HG02798 (cell line): ENCODE data around the gene KANSL1L.
"Not testable (repeated sequence)": the region's sequence is repeated elsewhere in the genome, so short reads cannot be mapped to it uniquely, and the experiment has no call there.

ENCODE experiments used
- ATAC-seq: cut with Tn5 transposase; IDR thresholded peaks from one replicate; pipeline ENCODE4 v1.9.1; 2021; ENCODE audit warnings: mild to moderate bottlenecking; ENCODE audit not compliant: unreplicated experiment, poor library complexity

Gene KANSL1L

DNA sequence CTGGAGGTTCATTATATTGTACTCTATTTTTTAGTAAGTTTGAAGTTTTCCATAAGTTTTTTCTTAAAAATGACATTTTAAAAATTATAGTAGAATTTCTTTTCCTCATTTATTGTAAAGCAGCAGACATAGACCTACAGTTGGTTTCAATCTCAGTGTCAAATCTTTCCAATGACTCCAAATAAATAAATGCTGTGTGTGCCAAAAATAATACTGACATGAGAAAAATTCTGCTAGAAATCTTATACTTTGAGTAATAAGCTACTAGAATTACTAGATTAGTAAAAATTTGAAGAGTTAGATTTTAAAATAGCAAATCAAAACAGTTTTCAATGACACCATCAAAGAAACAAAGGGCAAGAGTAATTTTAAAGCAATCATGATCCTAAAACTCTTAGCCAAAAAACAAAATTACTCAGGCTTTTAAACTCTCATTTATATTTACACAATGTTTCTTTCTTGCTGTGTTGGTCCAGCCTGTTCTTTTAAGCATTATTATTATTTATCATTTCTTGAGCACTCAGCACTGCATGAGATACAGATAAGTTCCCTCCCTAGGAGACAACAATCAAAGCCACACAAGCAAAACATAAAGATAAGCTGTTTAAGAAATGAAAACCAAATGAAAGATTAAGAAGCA lies 8.3 kb upstream of the KANSL1L start:
- no peak for ATAC-seq

DNA sequence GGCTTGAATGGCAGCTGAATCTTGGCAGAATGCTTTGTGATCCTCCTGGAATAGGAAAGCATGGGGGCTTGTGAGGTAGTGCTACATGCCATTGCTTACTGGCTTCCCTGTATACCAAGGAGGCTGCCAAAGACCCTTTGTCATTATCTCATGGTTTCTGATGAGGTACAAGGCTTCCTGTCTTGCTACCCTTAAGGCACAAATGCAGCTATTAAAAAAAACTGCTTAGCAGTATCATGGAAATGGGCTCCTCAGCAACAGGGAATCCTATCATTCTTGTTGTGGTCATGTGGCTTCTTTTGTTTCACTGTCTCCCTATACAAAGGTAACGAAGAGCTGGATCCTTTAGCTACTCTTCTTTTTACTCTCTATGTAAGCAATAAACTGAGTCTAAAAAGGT lies 6.6 kb upstream of the KANSL1L start:
- no peak for ATAC-seq

DNA sequence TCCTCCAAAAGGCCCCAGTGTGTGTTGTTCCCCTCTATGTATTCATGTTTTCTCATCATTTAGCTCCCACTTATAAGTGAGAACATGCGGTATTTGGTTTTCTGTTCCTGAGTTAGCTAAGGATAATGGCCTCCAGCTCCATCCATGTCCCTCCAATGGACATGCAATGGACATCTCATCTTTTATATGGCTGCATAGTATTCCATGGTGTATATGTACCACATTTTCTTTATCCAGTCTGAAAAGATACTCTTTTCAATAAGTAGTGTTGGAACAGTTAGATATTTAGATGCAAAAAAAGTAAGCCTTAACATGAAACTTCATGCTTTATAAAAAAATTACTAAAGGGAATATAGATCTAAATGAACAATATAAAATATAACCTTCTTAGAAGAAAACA lies 5.9 kb upstream of the KANSL1L start:
- ATAC-seq, result not testable (repeated sequence)

DNA sequence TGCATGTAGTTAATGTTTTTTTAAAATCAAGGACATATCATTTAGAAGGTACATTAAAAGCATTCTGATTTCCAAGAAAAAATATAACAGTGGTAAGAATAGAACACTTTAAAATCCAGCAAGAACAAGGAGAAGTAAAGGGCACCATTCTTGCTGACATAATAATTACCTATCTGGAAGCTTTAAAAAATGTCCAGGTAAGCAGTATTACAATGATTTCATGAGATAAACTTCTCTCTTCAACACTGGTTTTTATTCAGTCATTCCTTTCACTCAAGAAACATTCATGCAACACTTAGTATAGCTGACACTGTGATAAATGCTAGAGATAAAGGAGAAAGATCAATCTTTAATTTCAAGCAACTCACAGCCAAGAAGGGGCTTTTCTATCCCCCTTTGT lies 2.9 kb upstream of the KANSL1L start:
- ATAC-seq, result no peak

DNA sequence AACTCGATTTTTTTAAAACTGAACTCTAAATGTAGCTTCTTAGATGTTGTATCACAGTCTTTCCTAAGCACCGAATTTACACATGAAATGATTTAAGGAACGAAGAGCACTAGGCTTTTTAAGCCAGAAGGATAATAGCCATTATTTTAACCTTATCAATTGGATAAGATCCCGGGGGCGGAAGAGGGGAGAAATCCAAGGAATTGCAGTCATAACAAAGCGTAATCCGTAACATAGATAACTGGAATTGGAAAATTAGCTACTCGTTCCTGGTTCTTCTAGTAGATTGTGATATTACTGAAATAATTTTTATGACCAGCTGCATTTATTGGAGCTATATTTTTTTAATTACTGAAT lies 988 bp upstream of the KANSL1L start:
- no peak for ATAC-seq

DNA sequence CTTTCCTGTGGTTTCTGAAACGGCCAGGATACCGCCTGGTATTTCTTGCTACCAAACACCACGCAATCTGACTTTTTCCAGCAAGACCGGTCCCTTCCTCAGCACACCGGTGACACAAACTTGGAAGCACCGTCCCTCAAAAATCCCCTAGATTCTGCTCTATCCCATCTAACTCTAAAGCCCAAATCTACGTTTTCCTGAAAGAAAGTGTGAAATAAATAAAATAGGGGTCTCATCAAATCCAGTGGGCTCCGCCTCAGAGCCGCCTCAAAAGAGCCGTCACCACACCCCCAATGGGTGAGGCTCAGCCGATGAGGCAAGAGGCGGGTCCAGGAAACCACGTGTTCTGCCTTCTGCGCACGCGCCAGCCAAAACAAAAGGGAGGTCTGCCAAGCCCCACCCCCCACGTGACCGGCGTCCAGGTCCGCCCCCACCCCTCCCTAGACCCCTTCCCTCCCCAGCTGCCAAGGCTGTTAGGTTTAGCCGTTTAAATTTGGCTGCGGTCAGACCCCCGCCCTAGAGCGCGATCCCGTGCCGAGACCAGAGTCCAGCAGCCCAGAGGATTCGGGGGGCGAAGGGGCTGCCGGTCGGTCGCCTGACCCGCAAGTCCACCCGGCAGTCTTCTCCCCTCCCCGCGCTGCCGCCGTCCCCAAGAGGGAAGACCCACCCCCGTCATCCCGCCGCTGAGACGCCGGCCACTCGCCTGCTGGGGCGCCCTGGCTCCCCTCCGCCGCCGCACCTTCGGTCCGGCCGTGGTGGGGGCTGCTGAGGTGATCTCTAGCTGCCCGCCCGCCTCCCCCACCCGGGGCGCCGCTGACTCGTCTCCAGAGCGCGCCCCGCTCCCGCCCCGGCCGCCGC lies 534 bp downstream of the KANSL1L start:
- peak; percentile 77 for ATAC-seq

DNA sequence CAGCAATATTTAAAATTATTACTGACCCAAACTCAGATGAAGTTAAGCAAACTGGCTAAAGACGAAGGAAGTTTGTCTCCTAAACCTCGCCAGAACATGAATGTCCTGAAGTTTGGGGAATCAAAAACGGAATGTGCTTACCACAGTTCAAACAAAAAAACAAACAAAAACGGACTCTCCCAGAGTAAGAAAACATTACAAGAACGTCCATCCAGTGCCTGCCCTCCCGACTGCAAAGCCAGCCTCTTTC lies 1.1 kb downstream of the KANSL1L start:
- ATAC-seq, result no peak

DNA sequence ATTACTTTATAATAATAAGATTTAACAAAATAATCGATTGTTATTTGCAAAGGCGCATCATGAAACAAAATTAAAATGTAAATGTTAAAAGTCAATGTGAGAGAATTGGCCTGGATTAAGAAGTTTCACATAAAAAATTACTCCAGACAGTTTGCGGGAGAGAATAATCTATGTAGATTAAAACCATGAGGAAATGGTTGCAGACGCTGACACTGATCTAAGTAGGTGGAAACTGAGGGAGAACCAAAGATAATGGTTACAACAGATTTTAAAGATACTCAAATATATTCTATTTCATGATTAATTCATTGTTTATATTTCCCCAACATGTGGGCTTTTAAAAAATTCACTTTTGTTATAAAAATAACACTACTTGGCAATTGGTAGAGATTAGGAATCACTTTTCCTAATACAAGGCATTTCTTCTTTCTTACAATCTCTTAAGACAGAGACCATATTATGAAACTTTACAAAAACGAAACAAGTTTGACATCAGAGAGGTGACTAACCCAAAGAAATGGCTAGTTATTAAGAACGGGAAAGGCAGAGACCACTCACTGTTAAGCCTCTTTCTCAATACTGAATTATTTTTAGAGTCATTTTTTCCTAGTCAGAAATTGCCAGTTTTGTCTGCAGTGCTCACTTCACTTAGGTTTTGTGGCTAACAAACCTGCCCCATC lies 1.6 kb downstream of the KANSL1L start:
- ATAC-seq, result no peak

DNA sequence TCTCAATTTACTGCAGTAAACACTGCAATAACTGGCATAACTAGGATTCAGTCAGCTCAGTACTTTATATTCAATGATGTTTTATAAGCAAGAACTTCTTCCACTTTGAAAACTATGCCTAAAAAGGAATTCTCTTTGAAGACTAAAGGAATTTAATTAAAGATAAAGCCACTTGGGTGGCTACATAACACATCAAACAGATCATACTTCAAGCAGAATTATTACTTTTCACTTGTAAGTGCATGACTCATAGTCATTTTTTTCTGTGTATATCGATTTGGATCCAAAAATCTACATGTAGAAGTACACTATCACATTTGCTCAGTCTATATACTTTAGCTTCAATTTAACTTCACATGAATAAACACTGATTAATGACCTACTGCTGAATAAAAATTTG lies 4.0 kb downstream of the KANSL1L start:
- ATAC-seq, result no peak

DNA sequence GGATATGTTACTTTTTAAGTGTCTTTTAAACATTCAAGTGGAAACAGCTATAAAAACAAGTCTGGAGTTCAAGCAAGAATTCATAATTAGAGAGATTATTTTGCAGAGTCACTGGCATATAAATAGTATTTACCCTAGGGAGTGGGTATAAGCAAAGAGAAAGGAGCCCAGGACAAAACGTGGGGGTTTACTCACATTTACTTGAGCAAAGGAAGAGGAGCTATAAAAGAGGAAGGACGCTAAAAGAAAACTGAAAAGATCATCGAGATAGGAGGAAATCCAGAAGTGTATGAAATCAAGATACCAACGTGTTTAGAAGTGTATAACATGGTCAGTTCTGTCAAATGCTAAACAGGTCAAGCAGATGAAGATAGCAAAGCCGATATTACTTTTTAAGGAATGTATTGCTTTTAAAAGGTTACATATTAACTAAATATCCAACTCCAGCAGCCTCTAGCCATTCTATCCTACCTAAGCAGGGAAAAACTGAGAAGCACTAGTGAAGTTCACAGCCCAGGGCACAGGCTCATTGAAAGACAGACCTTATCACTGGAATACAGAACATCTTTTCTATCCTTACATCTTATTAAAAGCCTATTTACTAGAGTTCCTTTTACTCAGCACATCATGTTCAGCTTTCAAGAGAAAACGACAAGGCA lies 8.6 kb downstream of the KANSL1L start:
- ATAC-seq, result no peak

DNA sequence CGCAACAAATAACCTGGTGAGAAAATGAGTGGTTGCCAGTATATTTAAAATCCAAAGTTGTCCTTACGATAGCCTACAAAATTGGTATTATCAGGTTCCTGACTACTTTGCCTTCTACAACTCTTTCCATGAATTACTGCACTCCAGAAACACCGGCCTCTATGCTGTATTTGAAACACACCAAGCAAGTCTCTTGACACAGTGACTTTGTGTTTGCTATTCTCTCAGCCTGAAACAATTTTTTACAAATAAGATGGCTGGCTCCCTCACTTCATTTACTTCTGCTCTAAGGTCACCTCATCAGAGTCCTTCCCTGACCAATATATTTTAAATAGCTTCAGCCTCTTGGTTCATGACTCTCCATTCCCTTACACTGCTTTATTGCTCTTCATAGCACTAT lies 12.2 kb downstream of the KANSL1L start:
- no peak for ATAC-seq

DNA sequence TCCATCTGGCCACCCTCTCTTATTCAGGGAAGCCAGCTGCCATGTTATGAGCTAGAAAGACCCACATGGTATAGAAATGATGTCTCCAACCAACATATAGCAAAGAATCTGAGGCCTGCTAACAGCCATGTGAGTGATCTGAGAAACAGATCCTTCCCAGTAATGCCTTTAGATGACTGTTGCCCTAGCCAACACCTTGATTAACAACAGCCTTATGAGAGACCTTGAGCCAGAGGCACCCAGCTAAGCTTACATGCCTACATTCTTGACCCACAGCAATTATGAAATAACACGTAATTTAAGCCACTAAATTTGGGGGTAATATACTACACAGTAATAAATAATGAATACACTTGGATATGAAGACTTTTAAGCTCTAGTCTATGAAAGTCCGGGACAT lies 13.0 kb downstream of the KANSL1L start:
- no peak for ATAC-seq

DNA sequence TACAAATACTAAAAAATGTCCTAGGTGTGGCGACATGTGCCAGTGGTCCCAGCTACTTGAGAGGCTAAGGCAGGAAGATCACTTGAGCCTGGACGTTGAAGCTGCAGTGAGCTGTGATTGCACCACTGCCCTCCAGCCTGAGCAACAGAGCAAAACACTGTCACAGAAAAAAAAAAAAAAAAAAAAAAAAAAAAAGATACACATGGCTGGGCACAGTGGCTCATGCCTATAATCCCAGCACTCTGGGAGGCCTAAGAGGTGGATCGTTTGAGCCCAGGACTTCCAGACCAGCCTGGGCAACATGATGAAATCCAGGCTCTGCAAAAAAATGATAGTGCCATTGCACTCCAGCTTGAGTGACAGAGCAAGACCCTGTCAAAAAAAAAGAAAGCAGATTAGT lies 13.7 kb downstream of the KANSL1L start:
- no peak for ATAC-seq

DNA sequence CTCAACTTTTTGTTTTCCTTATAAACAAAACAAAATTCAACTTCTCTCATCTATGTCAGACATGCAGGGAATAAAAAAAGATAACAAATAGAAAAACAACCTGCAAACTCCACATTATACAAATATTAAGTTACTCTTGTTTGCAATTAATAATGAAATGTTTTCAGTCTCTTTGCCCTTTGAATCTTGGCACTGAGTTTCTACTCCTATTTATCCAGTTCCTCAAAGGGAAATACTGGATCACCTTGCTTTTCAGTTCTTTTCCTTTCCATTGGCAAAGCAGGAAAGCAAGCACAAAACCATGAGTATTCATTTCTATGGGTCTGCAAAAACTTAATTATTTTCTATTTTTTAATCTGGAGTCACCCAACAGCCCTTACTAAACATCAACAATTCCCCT lies 23.6 kb downstream of the KANSL1L start:
- no peak for ATAC-seq

DNA sequence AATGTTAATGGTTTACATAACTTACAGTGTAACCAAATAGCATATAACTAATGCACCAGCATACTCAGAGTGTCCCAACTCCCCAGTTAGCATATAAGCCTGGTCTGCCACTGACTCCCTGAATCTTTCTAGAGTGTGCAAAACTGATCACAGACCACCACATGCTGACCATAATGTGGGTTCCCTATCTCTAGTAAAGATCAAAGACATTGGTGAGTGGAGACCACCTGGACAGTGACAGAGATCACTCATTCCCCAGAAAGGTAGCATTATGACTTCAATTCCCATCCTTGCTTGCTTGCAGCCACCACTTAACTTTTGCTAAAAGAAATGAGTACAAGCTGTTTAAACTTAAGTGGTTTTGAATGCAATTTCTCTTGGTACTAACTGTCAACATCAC lies 39.0 kb downstream of the KANSL1L start:
- ATAC-seq, result no peak

DNA sequence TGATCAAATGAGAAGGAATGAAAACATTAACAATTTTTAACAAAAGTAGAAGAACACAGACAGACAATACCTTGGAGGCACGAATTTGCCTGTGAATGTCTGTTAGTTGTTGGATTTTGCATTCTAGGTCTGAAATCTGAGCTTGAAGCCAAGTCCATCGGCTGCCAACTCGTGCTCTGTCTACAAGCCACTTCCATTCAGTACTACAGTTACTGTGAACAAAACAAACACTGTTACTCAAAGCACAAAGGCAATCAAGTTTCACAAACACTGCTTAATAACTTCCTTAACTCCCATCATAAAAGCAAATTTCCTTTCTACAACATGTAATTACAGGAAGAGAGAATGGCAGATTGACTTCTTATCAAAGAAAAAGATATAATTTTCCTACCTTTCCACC lies 42.2 kb downstream of the KANSL1L start:
- ATAC-seq, result no peak

DNA sequence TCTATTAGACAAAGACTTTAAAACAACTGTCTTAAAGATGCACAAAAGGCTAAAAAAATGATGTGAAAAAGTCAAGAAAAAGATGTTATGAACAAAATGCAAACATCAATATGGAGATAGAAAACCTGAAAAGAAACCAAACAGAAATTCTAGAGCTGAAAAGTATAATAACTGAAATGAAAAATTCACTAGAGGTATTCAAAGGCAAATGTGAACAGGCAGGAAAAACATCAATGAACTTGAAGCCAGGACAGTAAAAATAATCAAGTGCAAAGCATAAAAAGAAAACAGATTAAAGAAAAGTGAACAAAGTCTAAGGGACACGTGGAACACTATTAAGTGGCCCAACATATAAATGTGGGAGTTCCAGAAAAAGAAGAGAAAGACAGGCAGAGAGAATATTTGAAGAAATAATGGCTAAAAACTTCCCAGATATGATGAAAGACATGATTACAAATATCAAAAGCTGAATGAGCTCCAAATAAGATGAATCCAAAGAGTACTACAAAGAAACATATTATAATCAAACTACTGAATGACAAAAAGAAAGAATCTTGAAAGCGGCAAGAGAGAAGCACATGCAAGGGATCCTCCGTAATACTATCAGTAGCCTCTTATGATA lies 57.5 kb downstream of the KANSL1L start:
- ATAC-seq, result no peak

DNA sequence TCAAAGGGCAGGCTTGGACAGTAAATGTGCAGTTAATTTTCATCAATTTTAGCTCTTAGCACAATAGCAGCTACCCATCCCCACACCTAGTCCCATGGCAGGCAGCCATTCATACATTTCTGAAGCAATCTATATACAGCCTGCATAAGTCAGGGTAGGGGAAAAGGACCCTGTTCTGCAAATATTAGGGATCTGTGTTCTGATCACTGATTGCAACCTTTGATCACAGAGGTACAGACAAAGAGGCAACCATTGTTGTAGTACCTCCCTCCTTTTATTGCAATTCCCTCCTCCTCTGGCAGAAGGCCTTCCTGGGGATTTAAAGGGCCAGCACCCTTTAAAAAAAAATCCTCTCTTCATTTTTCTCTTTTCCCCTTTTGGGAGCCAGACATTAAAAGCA lies 58.3 kb downstream of the KANSL1L start:
- no peak for ATAC-seq

DNA sequence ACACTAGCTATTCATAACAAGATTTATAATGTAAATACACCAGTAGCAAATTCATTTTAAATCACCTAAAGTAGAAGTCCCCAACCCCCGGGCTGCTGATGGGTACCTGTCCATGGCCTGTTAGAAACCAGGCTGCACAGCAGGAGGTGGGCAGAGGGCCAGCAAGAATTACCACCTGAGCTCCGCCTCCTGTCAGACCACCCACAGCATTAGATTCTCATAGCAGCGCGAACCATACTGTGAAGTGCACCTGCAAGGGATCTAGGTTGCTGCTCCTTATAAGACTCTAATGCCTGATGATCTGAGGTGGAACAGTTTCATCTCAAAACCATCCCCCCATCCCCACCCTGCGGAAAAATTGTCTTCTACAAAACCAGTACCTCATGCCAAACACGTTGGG lies 71.3 kb downstream of the KANSL1L start:
- ATAC-seq, result no peak

DNA sequence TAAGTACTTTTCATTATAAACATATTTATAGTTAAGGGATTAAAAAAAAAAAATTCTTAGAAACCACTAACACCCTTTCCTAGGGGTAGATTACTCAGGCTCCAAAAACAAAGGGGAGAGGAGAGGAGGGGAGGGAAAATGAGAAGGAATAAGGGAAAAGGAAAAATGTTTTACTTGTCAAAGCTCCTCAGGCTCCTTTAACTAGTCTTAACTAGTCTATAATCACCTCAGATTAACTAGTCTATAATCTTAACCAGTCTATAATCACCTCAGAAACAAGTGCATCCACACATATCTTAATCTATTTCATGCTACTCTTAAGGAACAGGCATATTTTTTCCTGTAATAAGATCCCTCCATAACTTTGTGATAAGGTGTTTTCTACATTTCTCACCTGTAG lies 76.4 kb downstream of the KANSL1L start:
- ATAC-seq, result no peak

DNA sequence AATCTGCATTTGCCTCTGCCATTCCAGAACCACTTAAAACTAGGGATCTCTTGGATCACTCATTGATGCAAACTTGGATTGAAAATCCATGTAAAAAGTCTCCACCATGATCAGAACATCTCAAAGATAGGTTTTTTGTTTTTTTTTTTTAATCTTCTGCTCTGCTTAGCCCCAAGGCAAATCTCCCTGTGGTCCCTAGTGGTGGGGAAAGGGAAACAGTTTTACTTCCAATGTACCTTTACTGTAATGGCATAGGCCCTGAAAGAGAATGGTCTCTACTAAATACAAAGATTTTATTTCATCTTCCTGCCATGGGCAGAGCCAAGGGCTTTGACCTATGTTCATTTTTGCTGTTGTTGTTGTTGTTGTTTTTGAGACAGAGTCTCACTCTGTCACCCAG lies 78.4 kb downstream of the KANSL1L start:
- ATAC-seq, result no peak
